IPS-15b (cell line): Measurements from ENCODE around the gene BTBD16.

Experiments
- H3K27me3 ChIP-seq: one replicate; pipeline ENCODE4 v1.6.1; 2013; ENCODE audit warnings: low read length; ENCODE audit not compliant: control insufficient read depth, insufficient read depth
- H3K36me3 ChIP-seq: one replicate; pipeline ENCODE4 v1.6.1; 2013; ENCODE audit warnings: low read length; ENCODE audit not compliant: control insufficient read depth, insufficient read depth
- H3K4me1 ChIP-seq: one replicate; pipeline ENCODE4 v1.6.1; 2013; ENCODE audit warnings: mild to moderate bottlenecking, low read length; ENCODE audit not compliant: control insufficient read depth, insufficient read depth
- H3K4me3 ChIP-seq: one replicate; pipeline ENCODE4 v1.5.1; 2013; ENCODE audit warnings: low read depth, low read length
- H3K9ac ChIP-seq: one replicate; pipeline ENCODE4 v1.6.1; 2013; ENCODE audit warnings: low read depth, mild to moderate bottlenecking, low read length
- H3K9me3 ChIP-seq: one replicate; pipeline ENCODE4 v1.6.1; 2013; ENCODE audit warnings: mild to moderate bottlenecking, low read length; ENCODE audit not compliant: control insufficient read depth, insufficient read depth

BTBD16 gene

DNA sequence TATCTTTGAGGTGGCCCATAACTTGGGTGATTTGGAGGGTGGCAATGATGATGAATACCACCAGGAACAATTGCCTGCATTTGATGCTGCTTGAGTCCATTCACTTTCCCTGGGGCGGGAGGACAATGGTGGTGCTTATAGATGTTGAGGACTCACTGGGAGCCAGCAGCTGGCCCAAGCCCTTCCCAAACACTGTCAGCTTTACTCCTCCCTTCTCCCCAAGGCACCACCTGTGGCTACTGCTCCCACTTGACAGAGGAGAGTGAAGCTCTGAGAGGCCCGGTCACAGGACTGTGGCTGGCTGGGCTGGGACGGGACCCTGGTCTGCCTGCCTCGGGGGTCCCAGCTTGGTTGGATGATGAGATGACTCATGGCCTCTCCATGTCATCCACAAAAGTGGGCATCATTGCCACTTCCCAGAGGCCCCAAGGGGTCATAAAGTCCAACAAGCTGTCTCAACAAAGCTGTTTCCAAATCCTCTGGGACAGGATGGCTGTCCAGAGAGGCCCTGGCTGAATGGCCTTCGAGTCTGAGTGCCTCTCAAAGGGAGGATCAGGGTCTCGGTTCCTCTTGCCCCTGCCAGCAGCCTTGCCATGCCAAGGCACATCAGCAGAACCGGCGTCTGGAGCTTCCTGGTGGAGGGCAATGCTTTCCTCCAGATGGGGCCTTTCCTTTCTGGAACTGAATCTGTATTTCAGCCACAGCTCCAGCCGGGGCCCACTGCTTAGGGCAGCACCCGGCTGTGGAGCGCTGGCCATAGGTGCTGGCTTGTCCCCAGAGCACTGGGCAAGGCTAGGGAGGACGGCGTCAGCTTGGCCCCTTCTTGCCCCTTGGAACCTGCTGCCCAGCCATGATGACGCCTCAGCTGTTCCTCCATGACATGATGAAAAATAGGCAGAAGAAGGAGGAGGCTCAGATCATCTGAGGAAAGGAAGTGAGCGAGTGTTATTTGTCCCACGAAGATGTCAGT lies 56.4 kb downstream of the BTBD16 start:
- Histone ChIP-seq H3K4me3 (no peak overlapping the region), H3K9ac (no peak overlapping the region), H3K36me3 (no peaks in the 10 kb centered on the region), H3K9me3 (no peaks in the 10 kb centered on the region), H3K27me3 (no peaks in the 10 kb centered on the region), H3K4me1 (peaks cover 4% of the 10 kb centered on the region)

DNA sequence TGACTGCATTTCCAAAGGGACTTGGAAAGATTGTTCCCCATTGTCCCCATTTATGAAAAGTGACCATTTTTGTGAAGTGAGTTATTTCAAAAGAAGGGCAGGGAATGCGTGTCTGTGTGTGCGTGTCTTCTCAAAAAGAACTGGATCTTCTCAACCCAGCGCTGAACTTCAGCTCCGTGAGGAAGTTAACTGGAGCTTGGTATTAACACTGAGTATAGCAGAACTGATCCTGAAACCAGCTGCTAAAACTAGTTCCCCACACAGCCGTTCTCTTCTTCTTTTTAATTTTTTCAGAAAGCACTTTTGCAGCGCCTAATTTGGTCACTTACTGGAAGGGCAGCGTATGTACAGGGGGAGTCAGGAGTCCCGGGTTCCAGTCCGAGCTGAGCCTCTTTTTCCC lies 57.6 kb downstream of the BTBD16 start:
- H3K27me3 ChIP-seq, result no peaks in the 10 kb centered on the region
- no peak overlapping the region for H3K9ac ChIP-seq
- H3K36me3 ChIP-seq, result no peaks in the 10 kb centered on the region
- H3K4me3 ChIP-seq, result no peak overlapping the region
- H3K9me3 ChIP-seq, result no peaks in the 10 kb centered on the region
- peaks cover 4% of the 10 kb centered on the region for H3K4me1 ChIP-seq

DNA sequence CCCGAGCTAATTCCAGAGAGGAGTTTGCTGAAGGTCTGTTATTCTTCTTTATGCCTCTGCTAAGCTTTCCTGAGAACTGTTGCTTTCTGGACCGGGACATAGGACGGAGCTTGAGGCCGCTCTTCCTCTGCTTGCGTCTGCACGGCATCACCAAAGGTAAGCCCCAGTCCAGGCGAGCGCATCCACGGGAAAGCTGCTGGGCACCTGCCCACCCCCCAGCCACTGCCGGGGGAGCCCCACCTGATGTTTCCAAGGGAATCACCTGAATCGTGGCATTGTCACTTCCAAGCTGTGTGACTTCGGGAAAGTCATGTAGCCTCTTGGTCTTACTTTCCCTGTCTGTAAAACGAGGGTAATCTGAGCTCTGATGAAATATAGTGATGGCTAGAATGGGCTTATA lies 58.3 kb downstream of the BTBD16 start:
- Histone ChIP-seq H3K4me3 (no peak overlapping the region), H3K4me1 (peaks cover 4% of the 10 kb centered on the region), H3K27me3 (no peaks in the 10 kb centered on the region), H3K9me3 (no peaks in the 10 kb centered on the region), H3K36me3 (no peaks in the 10 kb centered on the region), H3K9ac (no peak overlapping the region)

DNA sequence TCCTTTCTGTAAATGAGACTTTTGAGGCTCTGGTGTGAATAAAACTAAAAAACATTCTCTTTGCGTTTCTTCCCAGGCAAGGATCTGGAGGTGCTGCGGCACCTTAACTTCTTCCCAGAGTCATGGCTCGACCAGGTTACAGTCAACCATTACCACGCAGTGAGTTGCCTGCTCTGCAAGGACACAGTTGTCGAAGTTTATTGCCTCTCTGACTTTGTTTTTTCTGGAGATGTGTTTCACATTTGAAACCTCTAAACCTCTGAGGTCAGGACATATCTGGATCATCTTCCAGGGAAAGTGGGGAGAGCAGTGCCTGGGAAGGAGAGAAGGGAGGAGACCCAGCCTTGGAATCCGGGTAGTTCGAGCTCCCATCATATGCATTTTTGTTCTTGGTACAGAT lies 60.0 kb downstream of the BTBD16 start:
- Histone ChIP-seq H3K27me3 (no peaks in the 10 kb centered on the region), H3K36me3 (no peaks in the 10 kb centered on the region), H3K4me3 (no peak overlapping the region), H3K9ac (no peak overlapping the region), H3K9me3 (no peaks in the 10 kb centered on the region), H3K4me1 (peaks cover 4% of the 10 kb centered on the region)

DNA sequence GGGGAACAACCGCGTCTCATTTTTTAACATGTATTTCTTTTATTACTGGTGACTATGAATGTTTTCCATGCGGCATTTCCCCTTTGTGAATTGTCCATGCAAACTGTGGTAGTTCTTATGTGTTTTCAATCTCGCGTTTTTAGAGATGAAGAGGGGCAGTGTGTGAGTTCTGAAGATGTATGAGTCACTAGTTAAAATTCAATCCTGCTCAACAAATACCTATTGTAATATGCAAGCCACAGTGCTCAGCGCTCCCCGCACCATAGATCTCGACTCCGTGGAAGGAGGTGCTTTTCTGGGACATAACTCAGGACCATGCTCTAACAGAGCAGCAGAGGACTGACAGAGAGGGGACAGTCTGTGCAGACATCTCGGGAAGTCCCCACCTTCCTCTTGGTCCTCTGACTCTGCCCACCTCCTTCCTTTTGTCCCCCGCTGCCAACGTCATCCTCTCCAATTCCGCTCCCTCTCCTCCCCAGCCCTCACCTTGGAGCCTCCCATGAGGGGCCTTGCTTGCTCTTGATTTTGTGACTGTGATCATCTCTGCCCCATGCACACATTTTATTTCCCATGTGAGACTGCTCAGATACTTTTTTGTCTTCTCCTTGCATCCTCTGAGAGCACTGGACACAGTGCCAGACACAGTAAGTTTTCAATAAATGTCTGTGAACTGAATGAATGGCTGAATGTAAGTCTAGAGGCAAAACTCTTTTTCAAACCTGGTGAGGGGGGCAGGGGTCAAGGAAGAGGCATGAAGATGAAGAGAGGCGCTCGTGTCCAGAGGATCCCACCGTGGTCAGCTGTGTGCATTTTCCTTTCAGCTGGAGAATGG lies 60.7 kb downstream of the BTBD16 start:
- Histone ChIP-seq H3K9ac (no peak overlapping the region), H3K9me3 (no peaks in the 10 kb centered on the region), H3K27me3 (no peaks in the 10 kb centered on the region), H3K4me3 (no peak overlapping the region), H3K4me1 (peaks cover 4% of the 10 kb centered on the region), H3K36me3 (no peaks in the 10 kb centered on the region)

DNA sequence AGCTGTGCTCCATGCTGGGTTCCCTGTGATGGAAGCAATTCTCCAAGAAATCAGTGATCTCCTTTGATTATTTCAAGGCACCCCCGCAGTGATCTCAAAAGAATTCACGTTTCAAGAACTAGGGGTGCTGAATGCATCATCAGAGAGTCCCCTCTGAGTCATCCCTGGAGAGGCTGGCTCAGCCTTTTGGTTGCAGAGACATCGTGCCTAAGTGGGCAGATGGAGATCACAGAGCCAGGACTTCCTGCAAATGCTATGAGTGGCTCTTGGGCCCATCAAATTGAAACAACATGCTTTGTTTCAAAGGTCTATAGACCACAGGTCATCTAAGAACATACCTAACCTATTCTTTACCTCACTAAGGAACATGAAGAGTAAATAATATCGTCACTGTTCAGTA lies 61.9 kb downstream of the BTBD16 start:
- Histone ChIP-seq H3K4me3 (no peak overlapping the region), H3K27me3 (no peaks in the 10 kb centered on the region), H3K36me3 (no peaks in the 10 kb centered on the region), H3K9ac (no peak overlapping the region), H3K4me1 (peaks cover 4% of the 10 kb centered on the region), H3K9me3 (no peaks in the 10 kb centered on the region)

DNA sequence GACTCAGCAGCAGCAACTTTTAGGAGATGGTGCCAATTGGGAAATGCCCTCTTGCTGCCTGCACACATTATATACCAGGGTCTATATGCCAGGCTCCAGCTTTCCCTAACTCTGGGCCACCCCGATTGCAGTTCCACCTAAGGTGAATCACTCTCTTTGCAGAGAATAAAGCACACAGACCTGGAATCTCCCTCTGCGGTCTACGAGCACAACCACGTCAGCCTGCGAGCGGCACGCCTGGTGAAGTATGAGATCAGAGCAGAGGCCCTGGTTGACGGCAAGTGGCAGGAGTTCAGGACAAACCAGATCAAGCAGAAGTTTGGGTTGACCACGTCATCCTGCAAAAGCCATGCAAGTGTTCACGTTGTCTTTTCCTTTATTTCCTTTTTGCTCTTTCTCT lies 65.2 kb downstream of the BTBD16 start:
- Histone ChIP-seq H3K9ac (no peak overlapping the region), H3K4me1 (peaks cover 2% of the 10 kb centered on the region), H3K9me3 (no peaks in the 10 kb centered on the region)

DNA sequence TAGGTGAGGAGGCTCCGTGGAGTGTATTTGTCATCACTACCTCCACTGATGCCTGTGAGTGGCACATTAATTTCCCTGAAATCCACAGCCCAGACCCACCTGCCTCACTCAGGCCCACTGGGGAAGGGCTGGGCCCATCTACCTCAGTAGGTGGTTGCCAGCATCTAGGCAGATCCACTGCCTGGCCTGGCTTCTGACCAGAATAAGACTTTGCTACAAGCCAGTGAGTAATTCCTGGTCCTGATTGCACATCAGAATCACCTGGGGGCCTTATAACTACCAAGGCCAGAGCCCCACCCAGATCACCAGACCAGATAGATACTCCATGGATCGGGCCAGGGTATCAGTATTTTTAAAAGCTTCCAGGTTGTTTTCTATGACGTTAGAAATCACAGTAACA lies 65.9 kb downstream of the BTBD16 start:
- Histone ChIP-seq H3K4me3 (no peak overlapping the region), H3K27me3 (no peaks in the 10 kb centered on the region), H3K9me3 (no peaks in the 10 kb centered on the region), H3K9ac (no peak overlapping the region), H3K4me1 (peaks cover 2% of the 10 kb centered on the region), H3K36me3 (no peaks in the 10 kb centered on the region)

More for the DNA sequence above, 65.2 kb downstream of the BTBD16 start:
- Histone ChIP-seq H3K4me3 (no peak overlapping the region), H3K27me3 (no peaks in the 10 kb centered on the region), H3K36me3 (no peaks in the 10 kb centered on the region)

DNA sequence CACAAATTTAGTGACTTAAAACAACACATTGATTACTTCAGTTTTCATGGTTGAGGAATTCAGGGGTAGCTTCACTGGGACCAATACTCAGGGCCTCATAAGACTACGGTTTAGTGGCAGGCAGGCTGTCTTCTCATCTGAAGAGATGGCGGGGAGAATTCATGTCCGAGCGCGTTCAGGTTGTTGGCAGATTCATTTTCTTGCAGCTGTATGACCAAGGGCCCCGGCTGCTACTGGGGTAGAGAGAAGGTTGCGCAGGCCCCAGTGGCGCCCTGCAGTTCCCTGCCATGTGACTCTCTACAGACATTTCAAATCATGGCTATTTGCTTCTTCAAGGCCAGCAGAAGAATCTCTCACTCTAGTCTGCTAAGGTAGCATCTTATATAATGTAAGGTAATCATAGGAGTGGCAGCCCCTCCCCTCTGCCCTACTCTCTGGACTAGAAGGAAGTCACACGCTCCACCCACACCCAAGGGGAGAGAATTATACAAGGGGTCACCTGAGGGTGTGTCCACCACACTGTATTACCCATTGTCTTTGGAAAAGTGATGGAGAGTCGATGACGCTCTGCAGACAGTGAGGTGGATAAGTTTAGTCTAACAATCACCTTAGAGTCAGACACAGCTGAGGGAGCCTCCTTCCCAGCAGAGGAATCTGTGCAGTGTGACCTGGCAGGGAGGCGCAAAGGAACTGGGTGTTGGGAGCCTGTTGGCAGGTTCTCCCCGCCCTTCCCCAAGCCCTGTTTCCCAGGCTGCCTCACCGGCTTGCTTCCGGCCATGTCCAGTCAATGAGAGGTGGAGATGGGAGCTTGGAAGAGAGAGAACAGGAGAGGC lies 67.7 kb downstream of the BTBD16 start:
- Histone ChIP-seq H3K4me3 (no peak overlapping the region), H3K9me3 (no peaks in the 10 kb centered on the region)

DNA sequence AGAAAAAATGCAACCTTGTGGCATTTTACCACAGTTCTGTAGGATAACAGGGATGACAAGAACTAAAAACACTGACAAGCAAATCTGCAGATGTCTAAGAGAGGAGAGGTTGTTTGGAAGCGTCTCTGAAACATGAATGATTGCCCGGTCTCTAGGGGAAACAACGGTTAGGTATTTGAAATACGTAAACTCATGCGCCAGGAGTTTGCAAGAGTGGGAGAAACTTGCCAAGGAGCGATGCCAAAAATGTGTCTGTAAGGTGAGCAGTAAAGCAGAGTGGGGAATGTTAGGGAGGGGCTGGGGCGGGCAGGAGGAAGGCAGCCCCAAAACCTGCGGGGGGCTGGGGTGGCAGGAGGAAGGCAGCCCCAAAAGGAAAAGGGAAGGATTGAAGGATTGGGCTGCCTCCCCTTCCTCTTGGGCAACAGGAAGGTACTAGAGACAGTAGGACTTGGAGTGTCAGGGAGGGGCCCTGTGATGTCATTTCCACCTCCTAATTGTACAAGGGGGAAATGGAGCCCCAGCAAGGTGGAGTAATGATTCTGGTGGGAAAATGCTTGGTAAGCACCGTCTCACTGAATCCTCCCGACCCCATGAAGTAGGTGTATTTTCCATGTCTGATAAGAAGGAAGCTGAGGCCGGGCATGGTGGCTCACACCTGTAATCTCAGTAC lies 70.2 kb downstream of the BTBD16 start:
- Histone ChIP-seq H3K9me3 (no peaks in the 10 kb centered on the region), H3K4me3 (no peak overlapping the region), H3K4me1 (peaks cover 5% of the 10 kb centered on the region), H3K27me3 (no peaks in the 10 kb centered on the region), H3K36me3 (no peaks in the 10 kb centered on the region), H3K9ac (no peak overlapping the region)

More for the DNA sequence above, 67.7 kb downstream of the BTBD16 start:
- H3K27me3 ChIP-seq, result no peaks in the 10 kb centered on the region
- H3K9ac ChIP-seq, result no peak overlapping the region
- H3K36me3 ChIP-seq, result no peaks in the 10 kb centered on the region
- H3K4me1 ChIP-seq, result peaks cover 5% of the 10 kb centered on the region
